Activated T-cell treated with anti-CD3 and anti-CD28 coated beads, Interleukin-2, amount 50 U/mL, for 4 hours (primary cell): ENCODE results near the gene PAPPA2. TPM values are rescaled to one million over a fixed set of nuclear protein-coding genes. Genes with fewer than 3 reads are reported as not detected.
"Not testable (repeated sequence)": the region's sequence is repeated elsewhere in the genome, so short reads cannot be mapped to it uniquely, and the experiment has no call there.

Source experiments
- ATAC-seq, 2 donors: fragments of 200-7000 bp; cut with Tn5 transposase; one replicate each; pipeline ENCODE4 v1.10.0; 2021
- DNase-seq: peaks from one replicate; pipeline ENCODE4 v3.0.0-alpha.2; 2020
- H3K27me3 Mint-ChIP-seq: one replicate; pipeline ENCODE4 v1.8.0; 2021; ENCODE audit warnings: low read depth, mixed read lengths
- H3K36me3 Mint-ChIP-seq: one replicate; pipeline ENCODE4 v1.8.0; 2022; ENCODE audit warnings: mixed read lengths; ENCODE audit not compliant: insufficient read depth
- H3K4me1 Mint-ChIP-seq: one replicate; pipeline ENCODE4 v1.8.0; 2021; ENCODE audit warnings: low read depth, mixed read lengths
- H3K4me3 Mint-ChIP-seq: one replicate; pipeline ENCODE4 v1.8.0; 2021; ENCODE audit warnings: mild to moderate bottlenecking, moderate library complexity, mixed read lengths
- H3K9me3 Mint-ChIP-seq: one replicate; pipeline ENCODE4 v1.8.0; 2021; ENCODE audit warnings: mixed read lengths
- total RNA-seq, 3 donors: library from RNA; stranded (reverse); gene quantifications; one replicate each; pipeline ENCODE4 v1.2.1, GENCODE V29; 2021

Gene PAPPA2
- under 1 TPM in 1 of 3 donors, not detected in 2; 0.05 TPM for total RNA-seq

DNA sequence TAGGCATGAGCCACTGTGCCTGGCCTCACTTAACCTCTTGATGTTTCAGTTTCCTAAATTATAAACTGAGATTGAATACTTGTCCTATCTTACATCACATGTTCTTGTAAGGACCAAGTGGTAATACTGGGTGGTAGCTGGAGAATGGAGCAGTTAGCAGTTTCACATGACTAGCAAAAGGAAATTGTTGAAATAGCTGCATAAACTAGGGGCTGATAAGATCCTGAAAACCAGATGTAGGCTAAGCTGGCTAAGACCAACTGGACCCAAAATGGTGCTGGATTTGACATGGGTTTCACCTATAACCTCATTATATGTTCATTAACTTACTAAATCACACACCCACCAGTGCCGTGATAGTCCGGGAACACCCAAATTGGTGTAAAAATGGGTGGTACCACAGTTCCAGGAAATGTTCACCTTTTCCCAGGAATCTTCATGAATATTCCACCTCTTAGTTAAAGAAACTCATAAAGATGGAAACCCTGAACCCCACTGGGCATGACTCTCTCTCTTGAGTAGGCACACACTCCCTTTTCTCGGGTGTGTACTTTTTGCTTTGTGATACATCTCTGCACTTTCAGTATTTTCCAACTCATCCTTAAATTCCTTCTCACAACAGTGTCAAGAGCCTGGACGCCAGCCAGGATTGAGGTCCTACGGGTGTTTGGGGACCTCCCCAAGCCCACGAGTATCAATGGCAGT, at the start of gene PAPPA2:
Gene PAPPA2, plus strand, starts transcription at position 502 of the 705 bp plus-strand sequence. CDS start 93,148 bp downstream, outside the sequence.
- no peak for DNase-seq

DNA sequence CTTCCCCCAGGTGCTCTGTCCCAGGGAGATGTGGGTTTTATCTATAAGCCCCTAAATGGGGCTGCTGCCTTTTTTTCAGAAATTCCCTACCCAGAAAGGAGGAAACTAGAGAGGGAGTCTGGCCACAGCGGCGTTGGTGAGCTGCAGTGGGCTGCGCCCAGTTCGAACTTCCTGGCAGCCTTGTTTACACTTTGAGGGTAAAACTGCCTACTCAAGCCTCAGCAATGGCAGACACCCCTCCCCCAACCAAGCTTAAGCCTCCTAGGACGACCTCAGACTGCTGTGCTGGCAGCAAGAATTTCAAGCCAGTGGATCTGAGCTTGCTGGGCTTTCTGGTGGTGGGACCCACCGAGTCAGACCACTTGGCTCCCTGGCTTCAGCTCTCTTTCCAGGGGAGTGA, 46.2 kb upstream of the PAPPA2 start:
- ATAC-seq, result no peak
- Mint-ChIP-seq H3K4me3 (no peak overlapping the region), H3K9me3 (peaks cover 5% of the 10 kb centered on the region), H3K4me1 (no peaks in the 10 kb centered on the region), H3K36me3 (no peaks in the 10 kb centered on the region), H3K27me3 (peaks cover 2% of the 10 kb centered on the region)
- no peak for DNase-seq

More for the DNA sequence above, at the start of gene PAPPA2:
- Mint-ChIP-seq H3K4me3 (no peak within 1 kb of the TSS), H3K9me3 (no peaks in the 10 kb centered on the region), H3K4me1 (no peaks in the 10 kb centered on the region), H3K27me3 (no peaks in the 10 kb centered on the region), H3K36me3 (no peaks in the 10 kb centered on the region)
- no peak for ATAC-seq

GRCh38 chr1:176419608-176420007, 43.4 kb upstream of the PAPPA2 start:
- not testable (repeated sequence) for H3K27me3 Mint-ChIP-seq, H3K4me1 Mint-ChIP-seq, H3K4me3 Mint-ChIP-seq, ATAC-seq, DNase-seq, H3K36me3 Mint-ChIP-seq
- H3K9me3 Mint-ChIP-seq, result peaks cover 20% of the 10 kb centered on the region

DNA sequence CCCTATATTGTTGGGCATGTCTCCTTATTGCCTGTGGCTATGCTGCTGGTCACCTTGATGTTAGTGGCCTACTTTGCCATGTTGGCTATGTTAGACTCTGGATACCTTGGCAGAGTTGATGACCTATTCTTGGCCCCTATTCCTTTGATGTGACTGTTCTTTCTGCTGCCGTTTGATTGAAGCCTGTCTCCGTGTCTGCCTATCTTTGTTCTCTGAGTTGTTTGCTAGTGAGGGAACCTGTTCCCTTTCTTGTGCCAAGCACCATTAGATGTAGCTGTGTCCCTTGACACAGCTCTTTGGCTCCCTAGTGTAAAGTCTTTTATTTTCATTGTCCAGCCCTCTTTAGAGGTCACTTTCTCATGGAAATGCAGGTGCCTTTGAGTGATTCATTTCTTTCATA, 28.7 kb upstream of the PAPPA2 start:
- no peak for DNase-seq
- Mint-ChIP-seq H3K36me3 (no peaks in the 10 kb centered on the region), H3K9me3 (peaks cover 4% of the 10 kb centered on the region), H3K4me3 (no peak overlapping the region), H3K27me3 (no peaks in the 10 kb centered on the region), H3K4me1 (no peaks in the 10 kb centered on the region)
- ATAC-seq, result no peak

GRCh38 chr1:176436251-176436650, 26.7 kb upstream of the PAPPA2 start:
- H3K27me3 Mint-ChIP-seq, result no peaks in the 10 kb centered on the region
- H3K4me3 Mint-ChIP-seq, result no peak overlapping the region
- H3K9me3 Mint-ChIP-seq, result peaks cover 4% of the 10 kb centered on the region
- H3K36me3 Mint-ChIP-seq, result no peaks in the 10 kb centered on the region
- ATAC-seq (no peak), DNase-seq (no peak)
- no peaks in the 10 kb centered on the region for H3K4me1 Mint-ChIP-seq

DNA sequence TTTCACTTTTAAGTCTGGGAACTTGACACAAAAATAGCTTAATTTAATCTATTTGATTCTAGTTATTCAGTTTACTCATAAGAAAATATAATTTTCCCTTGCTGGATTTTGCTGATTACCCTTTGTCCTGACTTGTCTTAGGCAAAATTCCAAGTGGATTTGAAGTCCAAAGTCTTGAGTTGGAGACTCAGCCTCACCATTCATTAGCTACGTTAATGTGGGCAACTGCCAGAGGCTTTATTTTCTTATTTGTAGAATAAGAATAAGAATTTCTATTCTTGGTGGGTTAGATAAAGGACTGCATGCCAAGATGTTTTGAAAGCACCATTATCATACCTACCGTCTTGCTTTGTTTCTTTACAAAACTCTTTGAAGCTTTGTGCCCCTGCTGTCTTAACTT, 22.8 kb upstream of the PAPPA2 start:
- DNase-seq (no peak), ATAC-seq (no peak)
- Mint-ChIP-seq H3K36me3 (no peaks in the 10 kb centered on the region), H3K9me3 (peaks cover 4% of the 10 kb centered on the region), H3K27me3 (no peaks in the 10 kb centered on the region), H3K4me3 (no peak overlapping the region), H3K4me1 (no peaks in the 10 kb centered on the region)

- Mint-ChIP-seq H3K4me3 (no peak overlapping the region), H3K9me3 (no peaks in the 10 kb centered on the region), H3K27me3 (no peaks in the 10 kb centered on the region), H3K36me3 (no peaks in the 10 kb centered on the region), H3K4me1 (no peaks in the 10 kb centered on the region)
- DNase-seq (no peak), ATAC-seq (no peak)
Measured at GRCh38 chr1:176444286-176444685, 18.7 kb upstream of the PAPPA2 start.

DNA sequence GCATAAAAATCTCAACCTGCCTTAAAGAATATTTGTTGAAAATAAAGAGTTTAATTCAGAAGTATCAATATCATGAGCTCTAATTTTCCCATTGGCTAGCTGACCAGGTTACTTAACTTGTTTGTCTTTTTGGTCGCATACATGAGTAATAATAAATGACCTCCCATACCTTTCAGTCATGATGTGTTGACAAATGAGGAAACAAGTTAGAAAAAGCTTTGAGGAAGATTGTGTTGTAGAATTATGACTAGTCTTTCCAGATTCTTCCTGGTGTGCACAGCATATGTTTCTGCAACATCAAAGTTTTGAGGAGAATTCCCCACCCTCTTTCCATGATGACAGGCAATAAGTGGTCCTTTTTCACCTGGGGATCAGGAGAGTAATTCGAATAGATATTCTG, 17.6 kb upstream of the PAPPA2 start:
- ATAC-seq (no peak), DNase-seq (no peak)
- no peaks in the 10 kb centered on the region for H3K4me1 Mint-ChIP-seq
- no peak overlapping the region for H3K4me3 Mint-ChIP-seq
- no peaks in the 10 kb centered on the region for H3K36me3 Mint-ChIP-seq
- no peaks in the 10 kb centered on the region for H3K9me3 Mint-ChIP-seq
- no peaks in the 10 kb centered on the region for H3K27me3 Mint-ChIP-seq

DNA sequence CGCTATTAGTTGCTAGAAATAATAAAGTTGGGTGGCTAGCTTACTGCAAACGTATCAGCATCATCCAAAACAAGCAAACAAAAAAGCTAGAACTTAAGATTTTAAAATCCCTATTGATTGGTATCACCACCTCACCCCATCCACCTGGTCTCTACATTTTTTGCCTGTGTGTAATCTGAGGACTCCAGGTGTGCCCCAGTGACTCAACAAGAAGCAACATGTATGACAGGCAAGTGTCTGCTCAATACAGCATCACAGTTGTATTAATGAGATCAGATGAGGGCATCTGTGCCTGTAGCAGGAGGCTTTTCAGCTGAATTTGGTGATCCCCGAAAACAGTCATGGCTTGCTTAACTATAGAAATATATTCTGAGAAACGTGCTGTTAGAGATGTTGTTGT, 14.6 kb upstream of the PAPPA2 start:
- no peak for ATAC-seq
- no peaks in the 10 kb centered on the region for H3K36me3 Mint-ChIP-seq
- H3K4me3 Mint-ChIP-seq, result no peak overlapping the region

GRCh38 chr1:176450526-176450925, 12.4 kb upstream of the PAPPA2 start:
- Mint-ChIP-seq H3K9me3 (peaks cover 14% of the 10 kb centered on the region), H3K4me3 (no peak overlapping the region), H3K27me3 (no peaks in the 10 kb centered on the region), H3K36me3 (no peaks in the 10 kb centered on the region), H3K4me1 (no peaks in the 10 kb centered on the region)
- ATAC-seq, result no peak
- DNase-seq, result no peak

More for the DNA sequence above, 14.6 kb upstream of the PAPPA2 start:
- peaks cover 14% of the 10 kb centered on the region for H3K9me3 Mint-ChIP-seq
- no peak for DNase-seq
- H3K27me3 Mint-ChIP-seq, result no peaks in the 10 kb centered on the region
- no peaks in the 10 kb centered on the region for H3K4me1 Mint-ChIP-seq

- H3K9me3 Mint-ChIP-seq, result peaks cover 14% of the 10 kb centered on the region
- not testable (repeated sequence) for H3K4me3 Mint-ChIP-seq, DNase-seq, H3K36me3 Mint-ChIP-seq, H3K27me3 Mint-ChIP-seq, H3K4me1 Mint-ChIP-seq, ATAC-seq
Measured at GRCh38 chr1:176451741-176452140, 11.2 kb upstream of the PAPPA2 start.

DNA sequence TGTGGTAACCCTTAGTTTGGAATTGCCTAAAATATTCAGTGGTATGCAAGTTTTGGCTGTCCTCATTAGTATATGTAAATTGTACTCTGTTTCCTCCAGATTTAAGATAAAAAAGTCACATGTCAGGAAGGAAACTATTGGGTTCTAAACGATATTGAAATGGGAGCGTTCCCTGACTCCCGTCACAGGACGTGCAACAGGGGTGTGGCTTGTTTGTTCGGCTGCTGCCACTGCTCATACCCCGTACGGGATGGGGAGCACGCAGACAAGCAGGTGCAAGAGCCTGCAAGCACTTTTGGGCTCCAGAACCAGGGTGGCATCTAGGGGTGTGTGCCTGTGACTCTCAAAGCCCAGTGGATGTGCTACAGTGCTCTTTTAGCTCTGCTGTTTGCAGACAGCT, 6.2 kb upstream of the PAPPA2 start:
- H3K4me3 Mint-ChIP-seq, result no peak overlapping the region
- H3K9me3 Mint-ChIP-seq, result peaks cover 8% of the 10 kb centered on the region
- no peaks in the 10 kb centered on the region for H3K4me1 Mint-ChIP-seq
- no peaks in the 10 kb centered on the region for H3K27me3 Mint-ChIP-seq
- ATAC-seq, result no peak
- no peaks in the 10 kb centered on the region for H3K36me3 Mint-ChIP-seq
- DNase-seq, result no peak

- Mint-ChIP-seq H3K27me3 (no peaks in the 10 kb centered on the region), H3K4me3 (no peak overlapping the region), H3K36me3 (no peaks in the 10 kb centered on the region), H3K4me1 (no peaks in the 10 kb centered on the region), H3K9me3 (no peaks in the 10 kb centered on the region)
- no peak for ATAC-seq
- no peak for DNase-seq
Measured at GRCh38 chr1:176460544-176461336, 2.2 kb upstream of the PAPPA2 start.

DNA sequence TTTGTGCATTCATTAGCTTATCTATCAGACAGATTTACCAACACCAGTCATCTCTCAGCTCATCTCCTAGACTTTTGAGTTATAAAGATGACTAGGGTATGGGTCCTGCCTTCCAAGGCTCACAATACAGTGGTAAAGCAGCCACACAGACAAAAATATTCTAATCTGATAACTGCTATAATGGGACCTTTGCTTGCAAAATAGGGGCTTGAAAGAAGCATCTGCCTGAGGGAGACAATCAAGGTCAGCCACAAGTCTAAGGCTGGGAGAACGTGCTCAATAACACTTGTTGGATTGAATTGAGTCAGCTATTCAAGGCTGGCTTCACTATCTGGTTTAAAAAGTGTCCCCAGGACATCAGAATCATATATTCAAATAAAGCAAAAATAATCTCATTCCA, 1.4 kb upstream of the PAPPA2 start:
- no peaks in the 10 kb centered on the region for H3K27me3 Mint-ChIP-seq
- ATAC-seq (no peak), DNase-seq (no peak)
- no peaks in the 10 kb centered on the region for H3K36me3 Mint-ChIP-seq
- H3K9me3 Mint-ChIP-seq, result no peaks in the 10 kb centered on the region
- no peaks in the 10 kb centered on the region for H3K4me1 Mint-ChIP-seq
- no peak overlapping the region for H3K4me3 Mint-ChIP-seq

DNA sequence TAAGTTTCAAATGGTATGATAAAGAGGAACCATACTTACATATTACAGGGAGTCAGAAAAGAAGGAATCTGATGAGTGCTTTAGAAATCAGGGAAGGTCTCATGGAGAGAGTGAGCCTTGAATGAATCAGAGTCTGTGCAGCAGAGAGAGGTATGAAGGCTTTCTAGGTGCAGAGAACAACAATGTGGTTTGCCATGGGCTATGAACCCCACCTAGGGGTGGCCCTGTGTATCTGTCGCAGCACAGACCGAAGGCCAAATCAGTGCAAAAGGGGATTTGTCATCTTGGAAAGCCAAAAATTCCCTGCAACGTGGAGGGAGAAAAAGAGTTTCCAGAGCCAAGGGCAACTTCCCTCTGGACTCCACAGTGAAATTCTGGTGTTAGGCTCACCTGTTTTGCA, 3.5 kb downstream of the PAPPA2 start:
- Mint-ChIP-seq H3K36me3 (no peaks in the 10 kb centered on the region), H3K4me3 (no peak overlapping the region), H3K9me3 (no peaks in the 10 kb centered on the region), H3K27me3 (no peaks in the 10 kb centered on the region), H3K4me1 (no peaks in the 10 kb centered on the region)
- no peak for ATAC-seq
- no peak for DNase-seq
